Glomerular endothelial cell (primary cell): ENCODE measurements around the gene INO80C. TPM values are rescaled to one million over a fixed set of nuclear protein-coding genes. Genes with fewer than 3 reads are reported as not detected.
"Not testable (repeated sequence)": the region's sequence is repeated elsewhere in the genome, so short reads cannot be mapped to it uniquely, and the experiment has no call there.

ENCODE experiments used
- DNase-seq: peaks from one replicate; pipeline ENCODE4 v3.0.0-alpha.2; 2011; ENCODE audit warnings: low read depth, low spot score; ENCODE audit errors: extremely low read depth
- total RNA-seq: library from RNA; depleted of rRNA; stranded (reverse); fragments of >200 nt; gene quantifications from 2 replicates; pipeline ENCODE4 v1.2.3, GENCODE V29; 2015

INO80C gene
- total RNA-seq, 1 donor from 2014 or later, result 30.8 TPM

- DNase-seq, result no peak
Measured at GRCh38 chr18:35489913-35490490, 7.8 kb downstream of the INO80C start.

- not testable (repeated sequence) for DNase-seq
Measured at GRCh38 chr18:35489281-35489680, 8.5 kb downstream of the INO80C start.

GRCh38 chr18:35488396-35488795 is 9.4 kb downstream of the INO80C start:
- not testable (repeated sequence) for DNase-seq

- not testable (repeated sequence) for DNase-seq
Measured at GRCh38 chr18:35487525-35487924, 10.2 kb downstream of the INO80C start.

GRCh38 chr18:35485852-35486251 is 11.9 kb downstream of the INO80C start:
- no peak for DNase-seq

GRCh38 chr18:35484034-35484433 is 13.7 kb downstream of the INO80C start:
- DNase-seq, result no peak

GRCh38 chr18:35481960-35482366 is 15.8 kb downstream of the INO80C start:
- DNase-seq, result no peak

GRCh38 chr18:35479911-35480586 is 17.7 kb downstream of the INO80C start:
- no peak for DNase-seq

GRCh38 chr18:35478520-35479435 is 19.0 kb downstream of the INO80C start:
- DNase-seq, result no peak

- no peak for DNase-seq
Measured at GRCh38 chr18:35477974-35478373, 19.8 kb downstream of the INO80C start.

GRCh38 chr18:35477497-35477896 is 20.3 kb downstream of the INO80C start:
- no peak for DNase-seq

- DNase-seq, result no peak
Measured at GRCh38 chr18:35474884-35475283, 22.9 kb downstream of the INO80C start.

- DNase-seq, result no peak
Measured at GRCh38 chr18:35473562-35473961, 24.2 kb downstream of the INO80C start.

GRCh38 chr18:35470435-35470834 is 27.3 kb downstream of the INO80C start:
- no peak for DNase-seq

GRCh38 chr18:35469725-35470124 is 28.0 kb downstream of the INO80C start:
- DNase-seq, result no peak

GRCh38 chr18:35468711-35469110 is 29.0 kb downstream of the INO80C start:
- no peak for DNase-seq

- no peak for DNase-seq
Measured at GRCh38 chr18:35467624-35468016, 30.1 kb downstream of the INO80C start.

- DNase-seq, result no peak
Measured at GRCh38 chr18:35466815-35467623, 30.7 kb downstream of the INO80C start.

GRCh38 chr18:35466334-35466733 is 31.4 kb downstream of the INO80C start:
- no peak for DNase-seq

- DNase-seq, result no peak
Measured at GRCh38 chr18:35465329-35465728, 32.4 kb downstream of the INO80C start.

GRCh38 chr18:35464831-35465279 is 32.9 kb downstream of the INO80C start:
- no peak for DNase-seq
